ENCODE results near the gene FADS1. TPM values are rescaled to one million over a fixed set of nuclear protein-coding genes. Genes with fewer than 3 reads are reported as not detected.

The FADS1 gene
- total and polyA plus RNA-seq, 2 experiments from 2014 or later, result 74.9 to 119 TPM

DNA sequence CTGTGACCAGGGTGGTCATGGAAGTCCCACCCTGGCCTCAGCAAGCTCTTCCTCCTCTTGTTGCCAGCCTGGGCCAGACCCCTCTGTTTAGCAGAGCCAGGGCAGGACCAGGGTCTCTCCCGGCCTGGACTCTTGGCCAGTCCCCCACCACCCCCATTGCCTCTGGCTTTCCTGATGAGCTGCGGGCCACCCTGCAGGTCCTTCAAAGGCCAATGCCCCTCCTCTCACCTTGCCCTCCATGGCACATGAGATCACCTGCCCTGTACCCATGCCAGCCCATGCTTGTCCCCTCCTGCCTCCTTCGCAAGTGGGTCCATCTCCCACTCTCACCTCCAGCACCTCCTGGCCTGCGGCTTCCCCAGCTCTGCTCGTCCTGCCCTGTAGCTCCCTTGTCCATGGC is 21.7 kb upstream of the FADS1 start:
- Histone ChIP-seq H3K4me1 (ENCODE audit: insufficient read depth) (peaks cover 24% of the 10 kb centered on the region), H3K27me3 (ENCODE audit: insufficient read depth) (no peaks in the 10 kb centered on the region), H3F3A (replicated peaks; ENCODE audit: low read depth) (peaks cover 30% of the 10 kb centered on the region), H3K79me2 (replicated peaks; ENCODE audit: insufficient read depth) (peaks cover 63% of the 10 kb centered on the region), H3K36me3 (ENCODE audit: insufficient read depth) (peaks cover 50% of the 10 kb centered on the region), H3K27ac (ENCODE audit: low read depth) (no peak overlapping the region), H3K9me2 (ENCODE audit: insufficient read depth) (no peaks in the 10 kb centered on the region), H4K20me1 (replicated peaks; ENCODE audit: insufficient read depth) (peaks cover 48% of the 10 kb centered on the region), H3K4me2 (no peak overlapping the region), H2AFZ (no peak overlapping the region), H3K4me3 (no peak overlapping the region)
- Mint-ChIP-seq H3K4me1 (peaks cover 29% of the 10 kb centered on the region), H3K27ac (no peak overlapping the region; the same call in 1 of the 2 replicates), H3K36me3 (ENCODE audit: low read depth) (peaks cover 76% of the 10 kb centered on the region), H3K9me3 (no peaks in the 10 kb centered on the region), H3K4me3 (no peak overlapping the region), H3K27me3 (ENCODE audit: insufficient read depth, low read depth, poor library complexity) (peaks cover 12% of the 10 kb centered on the region)
- ATAC-seq (no peak), DNase-seq (ENCODE audit: low spot score) (no peak)
- TF ChIP-seq, protein P1, sequence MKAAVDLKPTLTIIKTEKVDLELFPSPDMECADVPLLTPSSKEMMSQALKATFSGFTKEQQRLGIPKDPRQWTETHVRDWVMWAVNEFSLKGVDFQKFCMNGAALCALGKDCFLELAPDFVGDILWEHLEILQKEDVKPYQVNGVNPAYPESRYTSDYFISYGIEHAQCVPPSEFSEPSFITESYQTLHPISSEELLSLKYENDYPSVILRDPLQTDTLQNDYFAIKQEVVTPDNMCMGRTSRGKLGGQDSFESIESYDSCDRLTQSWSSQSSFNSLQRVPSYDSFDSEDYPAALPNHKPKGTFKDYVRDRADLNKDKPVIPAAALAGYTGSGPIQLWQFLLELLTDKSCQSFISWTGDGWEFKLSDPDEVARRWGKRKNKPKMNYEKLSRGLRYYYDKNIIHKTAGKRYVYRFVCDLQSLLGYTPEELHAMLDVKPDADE (IDR thresholded peaks at IDR 0.05), result no peak
- TF ChIP-seq, protein P2, sequence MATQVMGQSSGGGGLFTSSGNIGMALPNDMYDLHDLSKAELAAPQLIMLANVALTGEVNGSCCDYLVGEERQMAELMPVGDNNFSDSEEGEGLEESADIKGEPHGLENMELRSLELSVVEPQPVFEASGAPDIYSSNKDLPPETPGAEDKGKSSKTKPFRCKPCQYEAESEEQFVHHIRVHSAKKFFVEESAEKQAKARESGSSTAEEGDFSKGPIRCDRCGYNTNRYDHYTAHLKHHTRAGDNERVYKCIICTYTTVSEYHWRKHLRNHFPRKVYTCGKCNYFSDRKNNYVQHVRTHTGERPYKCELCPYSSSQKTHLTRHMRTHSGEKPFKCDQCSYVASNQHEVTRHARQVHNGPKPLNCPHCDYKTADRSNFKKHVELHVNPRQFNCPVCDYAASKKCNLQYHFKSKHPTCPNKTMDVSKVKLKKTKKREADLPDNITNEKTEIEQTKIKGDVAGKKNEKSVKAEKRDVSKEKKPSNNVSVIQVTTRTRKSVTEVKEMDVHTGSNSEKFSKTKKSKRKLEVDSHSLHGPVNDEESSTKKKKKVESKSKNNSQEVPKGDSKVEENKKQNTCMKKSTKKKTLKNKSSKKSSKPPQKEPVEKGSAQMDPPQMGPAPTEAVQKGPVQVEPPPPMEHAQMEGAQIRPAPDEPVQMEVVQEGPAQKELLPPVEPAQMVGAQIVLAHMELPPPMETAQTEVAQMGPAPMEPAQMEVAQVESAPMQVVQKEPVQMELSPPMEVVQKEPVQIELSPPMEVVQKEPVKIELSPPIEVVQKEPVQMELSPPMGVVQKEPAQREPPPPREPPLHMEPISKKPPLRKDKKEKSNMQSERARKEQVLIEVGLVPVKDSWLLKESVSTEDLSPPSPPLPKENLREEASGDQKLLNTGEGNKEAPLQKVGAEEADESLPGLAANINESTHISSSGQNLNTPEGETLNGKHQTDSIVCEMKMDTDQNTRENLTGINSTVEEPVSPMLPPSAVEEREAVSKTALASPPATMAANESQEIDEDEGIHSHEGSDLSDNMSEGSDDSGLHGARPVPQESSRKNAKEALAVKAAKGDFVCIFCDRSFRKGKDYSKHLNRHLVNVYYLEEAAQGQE (IDR thresholded peaks at IDR 0.05; ENCODE audit: unreplicated experiment), result no peak
- TF ChIP-seq ZNF331 (CRISPR knock-in tag; IDR thresholded peaks at IDR 0.05; ENCODE audit: low read depth), result no peak
- TF ChIP-seq, protein P3, sequence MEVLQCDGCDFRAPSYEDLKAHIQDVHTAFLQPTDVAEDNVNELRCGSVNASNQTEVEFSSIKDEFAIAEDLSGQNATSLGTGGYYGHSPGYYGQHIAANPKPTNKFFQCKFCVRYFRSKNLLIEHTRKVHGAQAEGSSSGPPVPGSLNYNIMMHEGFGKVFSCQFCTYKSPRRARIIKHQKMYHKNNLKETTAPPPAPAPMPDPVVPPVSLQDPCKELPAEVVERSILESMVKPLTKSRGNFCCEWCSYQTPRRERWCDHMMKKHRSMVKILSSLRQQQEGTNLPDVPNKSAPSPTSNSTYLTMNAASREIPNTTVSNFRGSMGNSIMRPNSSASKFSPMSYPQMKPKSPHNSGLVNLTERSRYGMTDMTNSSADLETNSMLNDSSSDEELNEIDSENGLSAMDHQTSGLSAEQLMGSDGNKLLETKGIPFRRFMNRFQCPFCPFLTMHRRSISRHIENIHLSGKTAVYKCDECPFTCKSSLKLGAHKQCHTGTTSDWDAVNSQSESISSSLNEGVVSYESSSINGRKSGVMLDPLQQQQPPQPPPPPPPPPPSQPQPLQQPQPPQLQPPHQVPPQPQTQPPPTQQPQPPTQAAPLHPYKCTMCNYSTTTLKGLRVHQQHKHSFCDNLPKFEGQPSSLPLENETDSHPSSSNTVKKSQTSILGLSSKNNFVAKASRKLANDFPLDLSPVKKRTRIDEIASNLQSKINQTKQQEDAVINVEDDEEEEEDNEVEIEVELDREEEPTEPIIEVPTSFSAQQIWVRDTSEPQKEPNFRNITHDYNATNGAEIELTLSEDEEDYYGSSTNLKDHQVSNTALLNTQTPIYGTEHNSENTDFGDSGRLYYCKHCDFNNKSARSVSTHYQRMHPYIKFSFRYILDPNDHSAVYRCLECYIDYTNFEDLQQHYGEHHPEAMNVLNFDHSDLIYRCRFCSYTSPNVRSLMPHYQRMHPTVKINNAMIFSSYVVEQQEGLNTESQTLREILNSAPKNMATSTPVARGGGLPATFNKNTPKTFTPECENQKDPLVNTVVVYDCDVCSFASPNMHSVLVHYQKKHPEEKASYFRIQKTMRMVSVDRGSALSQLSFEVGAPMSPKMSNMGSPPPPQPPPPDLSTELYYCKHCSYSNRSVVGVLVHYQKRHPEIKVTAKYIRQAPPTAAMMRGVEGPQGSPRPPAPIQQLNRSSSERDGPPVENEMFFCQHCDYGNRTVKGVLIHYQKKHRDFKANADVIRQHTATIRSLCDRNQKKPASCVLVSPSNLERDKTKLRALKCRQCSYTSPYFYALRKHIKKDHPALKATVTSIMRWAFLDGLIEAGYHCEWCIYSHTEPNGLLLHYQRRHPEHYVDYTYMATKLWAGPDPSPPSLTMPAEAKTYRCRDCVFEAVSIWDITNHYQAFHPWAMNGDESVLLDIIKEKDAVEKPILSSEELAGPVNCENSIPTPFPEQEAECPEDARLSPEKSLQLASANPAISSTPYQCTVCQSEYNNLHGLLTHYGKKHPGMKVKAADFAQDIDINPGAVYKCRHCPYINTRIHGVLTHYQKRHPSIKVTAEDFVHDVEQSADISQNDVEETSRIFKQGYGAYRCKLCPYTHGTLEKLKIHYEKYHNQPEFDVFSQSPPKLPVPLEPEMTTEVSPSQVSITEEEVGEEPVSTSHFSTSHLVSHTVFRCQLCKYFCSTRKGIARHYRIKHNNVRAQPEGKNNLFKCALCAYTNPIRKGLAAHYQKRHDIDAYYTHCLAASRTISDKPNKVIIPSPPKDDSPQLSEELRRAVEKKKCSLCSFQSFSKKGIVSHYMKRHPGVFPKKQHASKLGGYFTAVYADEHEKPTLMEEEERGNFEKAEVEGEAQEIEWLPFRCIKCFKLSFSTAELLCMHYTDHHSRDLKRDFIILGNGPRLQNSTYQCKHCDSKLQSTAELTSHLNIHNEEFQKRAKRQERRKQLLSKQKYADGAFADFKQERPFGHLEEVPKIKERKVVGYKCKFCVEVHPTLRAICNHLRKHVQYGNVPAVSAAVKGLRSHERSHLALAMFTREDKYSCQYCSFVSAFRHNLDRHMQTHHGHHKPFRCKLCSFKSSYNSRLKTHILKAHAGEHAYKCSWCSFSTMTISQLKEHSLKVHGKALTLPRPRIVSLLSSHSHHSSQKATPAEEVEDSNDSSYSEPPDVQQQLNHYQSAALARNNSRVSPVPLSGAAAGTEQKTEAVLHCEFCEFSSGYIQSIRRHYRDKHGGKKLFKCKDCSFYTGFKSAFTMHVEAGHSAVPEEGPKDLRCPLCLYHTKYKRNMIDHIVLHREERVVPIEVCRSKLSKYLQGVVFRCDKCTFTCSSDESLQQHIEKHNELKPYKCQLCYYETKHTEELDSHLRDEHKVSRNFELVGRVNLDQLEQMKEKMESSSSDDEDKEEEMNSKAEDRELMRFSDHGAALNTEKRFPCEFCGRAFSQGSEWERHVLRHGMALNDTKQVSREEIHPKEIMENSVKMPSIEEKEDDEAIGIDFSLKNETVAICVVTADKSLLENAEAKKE (CRISPR knock-in tag; IDR thresholded peaks at IDR 0.05), result no peak
